ENCODE results near the gene TAS2R46.
"Not testable (repeated sequence)": the region's sequence is repeated elsewhere in the genome, so short reads cannot be mapped to it uniquely, and the experiment has no call there.

The TAS2R46 gene, protein sequence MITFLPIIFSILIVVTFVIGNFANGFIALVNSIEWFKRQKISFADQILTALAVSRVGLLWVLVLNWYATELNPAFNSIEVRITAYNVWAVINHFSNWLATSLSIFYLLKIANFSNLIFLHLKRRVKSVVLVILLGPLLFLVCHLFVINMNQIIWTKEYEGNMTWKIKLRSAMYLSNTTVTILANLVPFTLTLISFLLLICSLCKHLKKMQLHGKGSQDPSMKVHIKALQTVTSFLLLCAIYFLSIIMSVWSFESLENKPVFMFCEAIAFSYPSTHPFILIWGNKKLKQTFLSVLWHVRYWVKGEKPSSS

DNA sequence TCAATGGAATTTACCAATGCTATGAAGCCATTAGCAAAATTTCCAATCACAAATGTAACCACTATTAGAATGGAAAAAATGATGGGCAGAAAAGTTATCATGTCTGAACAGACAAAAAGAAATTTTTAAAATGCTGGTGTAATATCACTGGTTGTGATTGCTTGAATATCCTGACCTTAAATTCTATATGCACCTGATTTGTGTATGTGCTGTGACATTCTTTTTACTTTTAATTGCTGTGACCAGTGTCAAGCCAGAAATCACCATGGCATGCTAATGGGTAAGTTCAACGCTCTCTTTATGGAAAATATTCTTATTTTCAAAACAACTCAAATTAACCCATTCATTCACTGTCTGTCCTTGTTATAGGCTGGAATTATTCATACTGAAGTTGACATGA lies at the start of gene TAS2R46:
Gene TAS2R46 (minus strand): TSS at position 101 of the 400 bp plus-strand sequence. CDS start 0 bp downstream, at position 101.
- not testable (repeated sequence) for DNase-seq

DNA sequence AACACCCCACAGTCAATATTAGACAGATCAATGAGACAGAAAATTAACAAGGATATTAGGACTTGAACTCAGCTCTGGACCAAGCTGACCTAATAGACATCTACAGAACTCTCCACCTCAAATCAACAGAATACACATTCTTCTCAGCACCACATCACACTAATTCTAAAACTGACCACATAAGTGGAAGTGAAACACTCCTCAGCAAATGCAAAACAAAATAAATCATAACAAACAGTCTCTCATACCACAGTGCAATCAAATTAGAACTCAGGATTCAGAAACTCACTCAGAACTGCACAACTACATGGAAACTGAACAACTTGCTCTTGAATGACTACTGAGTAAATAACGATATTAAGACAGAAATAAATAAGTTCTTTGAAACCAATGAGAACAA lies 49.1 kb upstream of the TAS2R46 start:
- not testable (repeated sequence) for DNase-seq

DNA sequence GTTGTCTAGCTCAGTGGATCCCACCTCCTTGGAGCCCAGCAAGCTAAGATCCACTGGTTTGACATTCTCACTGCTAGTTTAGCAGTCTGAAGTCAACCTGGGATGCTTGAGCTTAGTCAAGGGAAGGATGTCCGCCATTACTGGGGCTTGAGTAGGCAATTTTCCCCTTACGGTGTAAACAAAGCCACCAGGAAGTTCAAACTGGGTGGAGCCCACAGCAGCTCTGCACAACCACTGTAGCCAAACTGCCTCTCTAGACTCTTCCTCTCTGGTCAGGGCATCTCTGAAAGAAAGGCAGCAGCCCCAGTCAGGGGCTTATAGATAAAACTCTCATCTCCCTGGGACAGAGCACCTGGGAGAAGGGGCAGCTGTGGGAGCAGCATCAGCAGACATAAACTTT lies 46.8 kb upstream of the TAS2R46 start:
- DNase-seq = no peak

DNA sequence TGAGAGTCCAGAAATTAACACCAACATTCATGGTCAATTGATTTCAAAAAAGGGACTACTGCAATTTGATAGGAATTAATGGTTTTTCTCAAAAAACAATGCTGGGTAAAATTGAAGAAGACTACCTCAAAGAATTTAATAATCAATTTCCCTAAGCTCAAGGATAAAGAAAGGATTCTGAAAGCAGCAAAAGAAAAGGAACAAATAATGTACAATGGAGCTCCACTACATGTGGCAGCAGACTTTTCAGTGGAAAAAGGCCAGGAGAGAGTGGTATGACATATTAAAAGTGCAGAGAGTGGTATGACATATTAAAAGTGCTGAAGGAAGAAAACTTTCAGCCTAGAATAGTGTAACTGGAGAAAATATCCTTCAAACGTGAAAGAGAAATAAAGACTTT lies 45.6 kb upstream of the TAS2R46 start:
- no peak for DNase-seq

DNA sequence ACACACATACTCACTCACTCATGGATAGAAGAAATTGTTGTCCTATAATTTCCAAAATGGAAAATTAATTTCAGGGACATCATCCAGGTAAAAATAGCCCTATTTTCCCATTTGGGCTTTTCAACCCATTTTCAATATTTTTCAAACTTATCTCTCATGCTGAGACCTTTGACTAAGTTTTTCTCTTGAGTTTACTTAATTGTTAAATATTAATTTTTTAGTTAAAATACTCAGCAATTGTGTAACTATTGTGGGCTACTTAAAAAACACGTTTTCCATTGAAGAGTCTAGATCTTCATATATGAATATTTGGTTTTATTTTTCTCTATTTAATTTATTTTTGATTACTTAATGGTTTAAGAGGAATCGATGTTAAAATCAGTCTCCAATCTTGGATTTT lies 44.2 kb upstream of the TAS2R46 start:
- no peak for DNase-seq

DNA sequence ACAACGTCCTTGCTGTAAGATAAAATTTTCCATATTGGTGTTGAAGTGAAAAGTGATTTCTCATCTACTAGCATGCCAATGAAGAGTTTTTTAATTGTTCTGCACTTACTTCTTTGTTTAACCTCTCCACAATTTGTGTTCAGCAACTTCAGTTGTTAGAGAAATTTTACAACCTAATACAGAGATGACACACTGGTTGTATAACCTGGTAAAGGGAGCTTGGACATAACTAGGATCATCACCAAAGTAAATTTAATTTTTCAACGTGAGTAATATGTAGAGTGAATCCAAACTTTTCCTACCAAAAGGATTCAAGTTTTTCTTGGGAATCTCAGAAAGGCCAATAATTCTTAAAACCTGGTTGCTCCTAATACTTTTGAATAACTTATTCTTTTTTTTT lies 43.5 kb upstream of the TAS2R46 start:
- DNase-seq = no peak

DNA sequence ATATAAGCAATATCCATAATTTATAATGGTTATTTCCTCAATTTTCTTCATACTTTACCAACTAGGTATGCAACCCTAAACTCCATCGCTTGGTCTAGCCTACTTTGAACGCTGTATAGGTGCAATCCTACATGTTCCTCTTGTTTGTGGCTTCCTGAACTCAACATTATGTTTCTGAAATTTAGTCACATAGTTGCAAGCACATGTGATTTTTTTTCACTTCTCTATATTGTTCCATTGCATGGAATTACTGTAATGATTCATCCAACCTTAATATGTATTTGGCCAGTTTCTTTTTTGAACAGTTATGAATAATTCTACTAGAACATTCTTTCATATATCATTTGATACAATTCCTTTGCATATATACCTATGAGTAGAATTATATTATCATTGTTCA lies 32.8 kb upstream of the TAS2R46 start:
- not testable (repeated sequence) for DNase-seq

DNA sequence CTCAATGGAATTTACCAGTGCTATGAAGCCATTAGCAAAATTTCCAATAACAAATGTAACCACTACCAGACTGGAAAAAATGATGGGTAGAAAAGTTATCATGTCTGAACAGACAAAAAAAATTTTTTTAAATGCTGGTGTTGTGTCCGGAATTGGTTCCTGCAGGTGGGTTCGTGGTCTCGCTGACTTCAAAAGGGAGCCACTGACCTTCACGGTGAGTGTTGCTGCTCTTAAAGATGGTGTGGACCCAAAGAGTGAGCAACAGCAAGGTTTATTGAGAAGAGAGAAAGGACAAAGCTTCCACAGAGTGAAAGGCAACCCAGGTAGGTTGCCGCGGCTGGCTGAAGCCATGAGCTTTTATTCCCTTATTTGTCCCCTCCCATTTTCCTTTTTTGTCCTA lies 30.0 kb upstream of the TAS2R46 start, which contains the start of gene TAS2R43:
Gene TAS2R43 (minus strand): TSS at position 186 of the 400 bp plus-strand sequence. CDS start 84 bp downstream, at position 102.
- no peak for DNase-seq

DNA sequence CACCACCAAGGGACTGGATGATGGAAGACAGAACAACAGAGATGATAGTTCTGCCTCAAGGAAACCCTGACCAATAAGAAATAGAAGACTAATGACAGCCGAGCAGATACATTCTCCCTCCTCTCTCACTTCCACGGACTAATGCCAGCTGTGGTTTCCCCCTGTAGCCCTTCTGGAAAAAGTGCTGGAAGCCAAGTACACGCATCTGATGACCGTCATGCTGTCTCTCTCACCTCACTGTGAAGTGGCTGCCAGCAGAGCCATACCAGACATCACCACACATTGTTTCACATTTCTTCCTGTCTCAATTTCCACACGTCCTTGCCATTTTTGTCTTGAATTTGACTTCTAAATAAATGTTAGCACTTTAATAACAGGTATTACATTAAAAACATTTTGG lies 27.2 kb upstream of the TAS2R46 start:
- no peak for DNase-seq

DNA sequence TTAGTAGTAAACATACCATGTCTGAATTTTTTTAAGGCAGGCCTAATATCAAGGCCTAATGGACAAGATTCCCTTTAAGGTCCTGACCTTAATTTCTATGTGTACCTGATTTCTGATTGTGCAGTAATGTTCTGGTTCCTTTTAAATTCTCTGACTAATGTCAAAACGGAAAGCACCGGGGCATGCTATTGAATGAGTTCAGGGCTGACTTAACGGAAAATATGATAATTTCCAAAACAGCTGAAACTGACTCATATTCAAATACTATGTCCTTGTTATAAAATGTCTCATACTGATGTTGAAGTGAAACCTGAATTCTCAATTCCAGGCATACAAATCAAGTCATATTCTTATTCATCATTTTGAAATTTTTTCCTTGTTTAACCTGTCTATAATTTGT lies 23.3 kb upstream of the TAS2R46 start:
- DNase-seq = no peak

DNA sequence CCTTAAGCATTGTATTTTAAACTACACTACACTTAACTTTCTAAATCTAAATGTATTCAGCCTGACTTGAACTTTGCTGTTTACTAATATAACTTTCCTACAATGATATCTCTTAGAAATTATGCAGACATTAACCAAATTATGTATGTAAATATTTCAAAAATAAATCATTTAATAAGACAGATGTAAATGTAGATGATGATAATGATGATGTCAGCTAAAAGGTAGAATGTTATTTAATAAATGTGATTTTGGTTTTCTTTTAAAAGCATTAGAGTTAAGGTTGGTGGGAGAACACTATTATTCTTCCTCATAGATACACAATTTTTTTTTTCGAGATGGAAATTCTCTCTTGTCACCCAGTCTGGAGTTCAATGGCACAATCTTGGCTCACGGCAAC lies 19.9 kb upstream of the TAS2R46 start:
- no peak for DNase-seq

DNA sequence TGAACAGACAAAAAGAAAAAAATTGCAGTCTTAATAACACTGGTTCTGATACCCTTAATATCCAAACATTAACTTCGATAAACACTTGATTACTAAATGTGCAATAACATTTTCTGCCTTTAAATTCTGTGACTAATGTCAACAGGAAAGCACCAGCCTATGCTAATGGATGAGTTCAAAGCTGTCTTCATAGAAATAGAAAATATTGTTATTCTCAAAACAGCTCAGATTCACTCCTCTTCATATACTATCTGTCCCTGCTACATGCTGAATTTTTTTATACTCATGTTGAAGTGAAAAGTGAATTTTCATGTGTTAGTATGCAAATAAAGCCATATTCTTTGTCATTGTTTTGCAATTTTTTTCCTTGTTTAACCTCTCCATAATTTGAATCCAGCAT lies 16.2 kb upstream of the TAS2R46 start:
- DNase-seq = no peak

DNA sequence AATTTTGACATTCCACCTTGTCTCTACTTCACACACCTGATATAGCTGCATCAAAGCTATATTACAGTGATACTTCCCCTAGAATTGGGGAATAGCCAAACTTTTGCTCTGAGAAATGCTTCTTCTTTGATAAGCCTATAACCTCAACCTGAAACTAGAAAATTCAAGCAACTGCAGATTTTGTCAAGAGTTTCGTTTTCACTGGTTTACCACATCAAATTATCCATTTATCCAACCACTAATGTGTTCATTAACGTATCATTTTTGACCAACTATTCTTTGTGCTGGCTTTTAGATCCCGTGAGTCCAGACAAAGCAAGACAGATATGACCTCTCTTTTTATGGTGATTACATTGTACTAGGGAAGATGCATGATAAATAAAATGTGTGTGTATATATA lies 13.5 kb upstream of the TAS2R46 start:
- no peak for DNase-seq

DNA sequence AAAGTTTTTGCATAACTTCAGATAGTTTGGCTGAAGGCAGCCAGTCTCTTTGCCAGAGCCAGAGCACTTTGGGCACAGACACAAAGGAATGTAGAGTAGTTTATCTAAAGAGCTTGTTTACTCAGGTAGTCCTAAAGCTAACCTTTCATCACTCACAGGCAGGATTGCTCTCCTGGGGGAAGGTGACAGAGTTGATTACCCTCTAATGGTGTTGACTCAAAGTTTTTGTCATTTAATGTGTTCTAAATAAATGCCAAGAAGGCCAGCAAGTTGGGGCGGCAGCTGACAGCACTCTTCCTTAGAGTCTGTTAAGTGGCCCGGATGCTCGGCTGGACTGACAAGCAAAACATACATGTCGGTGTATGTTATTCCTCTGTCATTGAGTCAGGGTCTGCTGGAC lies 9.3 kb upstream of the TAS2R46 start:
- no peak for DNase-seq

DNA sequence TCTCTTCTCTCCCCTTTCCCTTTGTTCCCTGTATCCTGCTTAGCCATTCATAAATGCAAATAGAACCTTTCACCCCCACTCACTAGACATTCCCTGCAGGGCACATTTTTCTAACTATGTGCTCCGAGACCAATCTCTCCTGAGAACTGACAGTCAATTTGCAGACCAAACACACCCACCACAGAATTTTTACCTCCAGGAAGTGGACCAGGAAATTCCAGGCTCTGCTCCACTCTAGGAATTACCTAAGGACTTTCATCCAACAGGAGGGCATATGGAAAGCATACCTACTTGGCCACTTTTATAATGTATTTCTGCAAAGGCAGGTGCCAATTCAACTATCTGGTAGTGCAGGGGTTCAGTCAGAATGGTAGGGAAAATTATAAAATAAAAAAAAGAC lies 8.9 kb upstream of the TAS2R46 start:
- DNase-seq = no peak

DNA sequence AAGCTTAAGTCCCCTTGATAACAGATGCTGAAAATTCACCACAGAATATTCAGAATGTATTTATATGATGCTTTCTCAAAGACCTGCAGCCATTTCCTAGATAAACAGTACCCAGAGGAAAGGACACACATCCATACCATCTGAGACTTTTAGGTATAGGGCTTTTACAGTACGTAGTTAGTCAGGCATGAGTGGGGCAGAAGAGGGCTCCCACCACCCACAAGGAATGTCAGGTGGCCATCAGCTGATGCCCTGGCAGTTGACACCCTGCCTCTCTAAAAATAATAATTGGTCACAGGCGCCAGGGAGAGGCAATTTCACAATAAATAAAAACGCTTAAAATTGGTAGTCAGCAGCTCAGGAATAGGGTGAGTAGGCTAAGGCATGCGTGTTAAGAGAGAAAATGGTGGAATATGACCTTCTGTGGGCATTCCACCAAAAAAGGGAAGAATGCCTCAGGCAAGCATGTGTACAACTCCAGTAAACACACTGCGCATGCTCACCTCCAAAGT lies 7.8 kb upstream of the TAS2R46 start:
- DNase-seq = no peak

DNA sequence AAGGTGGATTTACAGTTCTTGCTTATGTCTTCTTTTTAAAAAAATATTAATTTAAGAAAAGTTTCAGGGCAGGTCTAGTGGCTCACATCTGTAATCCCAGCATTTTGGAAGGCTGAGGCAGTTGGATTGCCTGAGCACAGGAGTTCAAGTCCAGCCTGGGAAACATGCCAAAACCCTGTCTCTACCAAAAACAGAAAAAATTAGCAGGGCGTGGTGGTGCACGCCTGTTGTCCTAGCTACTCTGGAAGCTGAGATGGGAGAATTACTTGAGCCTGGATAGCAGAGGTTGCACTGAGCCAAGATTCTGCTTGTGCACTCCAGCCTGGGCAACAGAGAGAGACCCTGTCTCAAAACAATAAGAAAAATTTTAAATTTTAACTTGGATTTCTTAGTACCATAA lies 5.4 kb upstream of the TAS2R46 start:
- DNase-seq = no peak

DNA sequence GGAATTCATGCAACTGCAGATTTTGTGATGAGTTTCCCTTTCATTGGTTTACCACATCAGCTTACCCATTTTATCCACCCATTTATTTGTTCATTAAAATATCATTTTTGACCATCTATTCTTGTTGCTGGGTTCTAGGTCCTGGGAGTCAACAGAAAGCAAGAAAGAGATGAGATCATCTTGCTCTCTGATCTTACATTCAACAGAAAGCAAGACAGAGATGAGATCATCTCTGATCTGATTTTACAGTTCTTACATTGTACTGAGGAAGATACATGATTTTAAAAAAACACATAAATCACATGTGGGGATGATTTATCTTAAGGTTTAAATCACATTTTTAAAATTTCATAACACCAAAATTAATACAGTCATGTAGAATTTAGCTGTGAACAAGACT lies 2.3 kb downstream of the TAS2R46 start:
- no peak for DNase-seq

DNA sequence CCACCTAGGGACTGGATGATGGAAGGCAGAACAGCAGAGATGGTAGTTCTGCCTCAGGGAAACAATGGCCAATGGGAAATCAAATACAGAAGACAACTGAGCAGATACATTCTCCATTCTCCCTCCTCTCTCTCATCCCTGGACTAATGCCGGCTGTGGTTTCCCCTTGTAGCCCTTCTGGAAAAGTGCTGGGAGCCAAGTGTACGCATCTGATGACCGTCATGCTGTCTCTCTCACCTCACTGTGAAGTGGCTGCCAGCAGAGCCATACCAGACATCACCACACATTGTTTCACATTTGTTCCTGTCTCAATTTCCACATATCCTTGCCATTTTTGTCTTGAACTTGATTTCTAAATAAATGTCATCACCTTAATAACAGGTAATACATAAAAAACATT lies 3.1 kb downstream of the TAS2R46 start:
- no peak for DNase-seq

DNA sequence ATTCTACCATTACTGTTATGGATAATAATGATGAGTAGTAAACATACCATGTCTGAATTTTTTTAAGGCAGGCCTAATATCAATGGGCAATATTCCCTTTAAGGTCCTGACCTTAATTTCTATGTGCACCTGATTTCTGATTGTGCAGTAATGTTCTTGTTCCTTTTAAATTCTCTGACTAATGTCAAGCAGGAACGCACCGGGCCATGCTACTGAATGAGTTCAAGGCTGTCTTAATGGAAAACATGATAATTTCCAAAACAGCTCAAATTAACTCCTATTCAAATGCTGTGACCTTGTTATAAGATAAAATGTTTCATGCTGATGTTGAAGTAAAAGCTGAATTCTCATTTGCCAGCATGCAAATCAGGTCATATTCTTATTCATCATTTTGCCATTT lies 6.8 kb downstream of the TAS2R46 start:
- no peak for DNase-seq

DNA sequence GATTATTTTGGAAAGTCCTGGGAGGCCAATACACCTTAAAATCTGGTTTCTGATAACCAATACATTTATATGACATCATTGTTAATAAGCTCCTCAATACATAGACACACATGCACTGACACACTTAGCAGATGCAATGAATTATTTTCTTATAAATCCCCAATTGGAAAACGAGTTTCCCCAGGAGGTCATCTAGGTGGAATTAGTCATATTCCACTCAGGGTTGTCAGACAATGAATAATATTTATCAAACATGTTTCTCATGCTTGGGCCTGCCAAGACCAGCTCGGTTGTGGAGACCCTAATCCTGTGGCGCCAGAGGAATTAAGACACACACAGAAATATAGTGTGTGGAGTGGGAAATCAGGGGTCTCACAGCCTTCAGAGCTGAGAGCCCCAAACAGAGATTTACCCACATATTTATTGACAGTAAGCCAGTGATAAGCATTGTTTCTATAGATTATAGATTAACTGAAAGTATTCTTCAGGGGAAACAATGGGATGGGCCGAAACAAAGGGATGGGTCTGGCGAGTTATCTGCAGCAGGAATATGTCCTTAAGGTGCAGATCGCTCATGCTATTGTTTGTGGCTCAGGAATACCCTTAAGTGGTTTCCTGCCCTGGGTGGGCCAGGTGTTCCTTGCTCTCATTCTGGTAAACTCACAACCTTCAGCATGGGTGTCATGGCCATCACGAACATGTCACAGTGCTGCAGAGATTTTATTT lies 12.1 kb downstream of the TAS2R46 start:
- DNase-seq = not testable (repeated sequence)

DNA sequence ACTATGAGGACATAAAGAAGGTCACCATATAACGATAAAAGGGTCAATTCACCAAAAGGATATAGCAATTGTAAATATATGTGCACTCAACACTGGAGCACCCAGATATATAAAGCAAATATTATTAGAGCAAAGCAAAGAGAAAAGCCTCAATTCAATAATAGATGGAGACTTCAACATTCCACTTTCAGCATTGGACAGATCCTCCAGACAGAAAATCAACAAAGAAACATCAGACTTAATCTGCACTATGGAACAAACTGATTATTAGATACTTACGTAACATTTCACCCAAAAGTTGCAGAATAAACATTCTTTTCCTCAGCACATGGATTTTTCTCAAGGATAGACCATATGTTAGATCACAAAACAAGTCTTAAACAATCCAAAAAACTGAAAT lies 20.7 kb downstream of the TAS2R46 start:
- DNase-seq = not testable (repeated sequence)

DNA sequence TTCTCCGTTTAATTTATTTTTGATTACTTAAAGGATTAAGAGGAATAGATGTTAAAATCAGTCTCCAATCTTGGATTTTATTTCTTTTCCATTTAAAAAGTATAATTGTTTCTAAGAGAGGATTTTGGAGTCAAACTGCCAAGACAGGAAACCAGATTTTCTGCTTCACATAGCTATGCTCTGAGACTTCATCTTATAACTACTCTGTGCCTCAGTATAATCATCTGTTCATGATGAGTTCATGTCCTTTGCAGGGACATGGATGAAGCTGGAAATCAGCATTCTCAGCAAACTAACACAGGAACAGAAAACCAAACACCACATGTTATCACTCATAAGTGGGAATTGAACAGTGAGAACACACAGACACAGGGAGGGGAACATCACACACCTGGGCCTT lies 21.9 kb downstream of the TAS2R46 start:
- no peak for DNase-seq

DNA sequence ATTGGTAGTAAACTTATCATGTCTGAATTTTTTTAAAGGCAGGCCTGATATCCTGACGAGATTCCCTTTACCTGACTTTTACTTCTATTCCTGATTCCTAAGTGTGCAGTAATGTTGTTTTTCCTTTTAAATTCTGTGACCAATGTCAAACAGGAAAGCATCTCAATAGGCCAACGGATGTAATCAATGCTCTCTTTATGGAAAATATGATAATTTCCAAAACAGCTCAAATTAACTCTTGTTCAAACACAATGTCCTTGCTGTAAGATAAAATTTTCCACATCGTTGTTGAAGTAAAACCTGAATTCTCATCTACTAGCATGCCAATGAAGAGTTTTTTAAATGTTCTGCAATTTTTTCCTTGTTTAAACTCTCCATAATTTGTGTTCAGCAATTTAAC lies 22.9 kb downstream of the TAS2R46 start:
- no peak for DNase-seq
